GM06990 (cell line): ENCODE data around the gene PCDH12.

Experiments used
- DNase-seq: peaks from one replicate; pipeline ENCODE4 v3.0.0-alpha.2; 2011; ENCODE audit not compliant: insufficient read length; ENCODE audit errors: extremely low read depth
- H3K27me3 ChIP-seq: replicated peaks from 2 replicates; pipeline ENCODE4 v1.6.0; 2011; ENCODE audit warnings: low read length; ENCODE audit not compliant: control insufficient read depth, insufficient read depth
- H3K36me3 ChIP-seq: 2 replicates; pipeline ENCODE4 v1.5.1; 2011; ENCODE audit warnings: low read length; ENCODE audit not compliant: control insufficient read depth, insufficient read depth
- H3K4me3 ChIP-seq: replicated peaks from 2 replicates; pipeline ENCODE4 v1.5.1; 2011; ENCODE audit warnings: low read depth, mild to moderate bottlenecking, control low read depth, low read length
- TF ChIP-seq, protein P1 (sequence below): IDR thresholded peaks from 2 replicates; pipeline ENCODE4 v1.5.1; 2011; ENCODE audit warnings: low read length, control low read depth, mild to moderate bottlenecking, inconsistent platforms; ENCODE audit not compliant: insufficient read depth, poor library complexity, severe bottlenecking

PCDH12 gene

DNA sequence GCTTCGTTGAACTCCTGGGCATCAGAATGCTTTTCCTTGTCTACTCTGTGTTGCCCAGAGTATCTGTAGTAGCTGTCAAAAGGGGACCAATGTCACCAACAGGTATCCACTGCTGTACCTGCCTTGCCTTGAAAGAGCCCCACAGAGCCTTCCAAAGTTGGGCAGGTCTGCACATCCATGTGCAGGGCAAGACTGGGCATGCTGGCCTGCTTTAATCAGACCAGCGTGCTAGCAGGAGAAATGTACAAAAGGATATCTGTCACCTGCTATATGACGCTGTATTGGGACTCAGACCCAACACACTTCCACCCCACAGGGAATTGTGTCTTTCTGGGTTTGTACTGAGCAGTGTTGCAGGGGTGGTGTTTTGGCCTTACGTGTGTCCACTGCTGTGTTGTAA, 22.5 kb downstream of the PCDH12 start:
- TF ChIP-seq, protein P1, sequence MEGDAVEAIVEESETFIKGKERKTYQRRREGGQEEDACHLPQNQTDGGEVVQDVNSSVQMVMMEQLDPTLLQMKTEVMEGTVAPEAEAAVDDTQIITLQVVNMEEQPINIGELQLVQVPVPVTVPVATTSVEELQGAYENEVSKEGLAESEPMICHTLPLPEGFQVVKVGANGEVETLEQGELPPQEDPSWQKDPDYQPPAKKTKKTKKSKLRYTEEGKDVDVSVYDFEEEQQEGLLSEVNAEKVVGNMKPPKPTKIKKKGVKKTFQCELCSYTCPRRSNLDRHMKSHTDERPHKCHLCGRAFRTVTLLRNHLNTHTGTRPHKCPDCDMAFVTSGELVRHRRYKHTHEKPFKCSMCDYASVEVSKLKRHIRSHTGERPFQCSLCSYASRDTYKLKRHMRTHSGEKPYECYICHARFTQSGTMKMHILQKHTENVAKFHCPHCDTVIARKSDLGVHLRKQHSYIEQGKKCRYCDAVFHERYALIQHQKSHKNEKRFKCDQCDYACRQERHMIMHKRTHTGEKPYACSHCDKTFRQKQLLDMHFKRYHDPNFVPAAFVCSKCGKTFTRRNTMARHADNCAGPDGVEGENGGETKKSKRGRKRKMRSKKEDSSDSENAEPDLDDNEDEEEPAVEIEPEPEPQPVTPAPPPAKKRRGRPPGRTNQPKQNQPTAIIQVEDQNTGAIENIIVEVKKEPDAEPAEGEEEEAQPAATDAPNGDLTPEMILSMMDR: no peak
- no peak overlapping the region for H3K4me3 ChIP-seq
- H3K27me3 ChIP-seq: no peaks in the 10 kb centered on the region
- DNase-seq: no peak
- H3K36me3 ChIP-seq: peaks cover 41% of the 10 kb centered on the region

DNA sequence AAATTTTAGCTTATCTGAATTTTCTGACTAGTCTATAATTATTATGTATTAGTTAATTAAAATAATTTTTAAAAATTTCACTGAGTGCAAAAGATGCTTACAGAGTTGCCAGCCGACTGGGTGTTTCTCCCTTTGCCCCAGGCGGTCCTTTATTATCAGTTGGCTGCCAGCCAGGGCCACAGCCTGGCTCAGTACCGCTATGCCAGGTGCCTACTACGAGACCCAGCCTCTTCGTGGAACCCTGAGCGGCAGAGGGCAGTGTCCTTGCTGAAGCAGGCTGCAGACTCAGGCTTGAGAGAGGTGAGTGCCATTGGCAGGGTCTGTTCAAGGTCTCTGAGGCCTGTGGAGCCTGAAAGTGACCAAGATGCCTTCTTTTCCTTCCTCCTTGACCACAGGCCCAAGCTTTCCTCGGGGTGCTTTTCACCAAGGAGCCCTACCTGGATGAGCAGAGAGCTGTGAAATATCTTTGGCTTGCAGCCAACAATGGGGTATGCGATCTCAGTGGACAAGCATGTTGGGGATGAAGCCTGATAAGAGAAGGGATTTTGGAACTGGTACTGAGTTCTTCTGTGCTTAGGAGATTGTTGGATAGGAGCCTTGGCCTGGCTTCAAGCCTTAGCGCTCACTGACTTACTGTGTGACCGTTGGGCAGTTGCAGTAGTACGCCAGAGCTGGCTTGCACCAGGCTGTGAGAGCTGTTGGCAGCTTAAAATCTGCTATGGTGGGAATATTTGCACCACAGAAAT, 23.7 kb downstream of the PCDH12 start:
- TF ChIP-seq, protein P1: no peak
- DNase-seq: no peak
- Histone ChIP-seq H3K4me3 (no peak overlapping the region), H3K36me3 (peaks cover 44% of the 10 kb centered on the region), H3K27me3 (no peaks in the 10 kb centered on the region)

DNA sequence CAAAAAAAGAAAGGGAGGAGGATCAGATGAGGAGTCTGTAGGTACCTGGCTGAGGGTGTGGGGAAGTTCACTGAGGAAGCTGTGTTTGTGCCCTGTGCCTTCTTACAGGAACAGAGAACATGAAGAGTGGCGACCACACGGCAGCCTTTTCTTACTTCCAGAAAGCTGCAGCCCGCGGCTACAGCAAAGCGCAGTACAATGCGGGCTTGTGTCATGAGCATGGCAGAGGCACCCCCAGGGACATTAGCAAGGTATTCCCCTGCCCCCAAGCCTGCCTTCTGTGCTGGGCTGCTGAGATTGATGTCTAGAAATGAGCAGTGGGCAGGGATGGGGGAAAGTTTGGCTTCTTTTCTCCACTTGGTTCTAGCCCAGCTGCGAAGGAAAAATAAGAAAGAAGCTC, 24.9 kb downstream of the PCDH12 start:
- DNase-seq: no peak
- TF ChIP-seq, protein P1: no peak
- peaks cover 42% of the 10 kb centered on the region for H3K36me3 ChIP-seq

DNA sequence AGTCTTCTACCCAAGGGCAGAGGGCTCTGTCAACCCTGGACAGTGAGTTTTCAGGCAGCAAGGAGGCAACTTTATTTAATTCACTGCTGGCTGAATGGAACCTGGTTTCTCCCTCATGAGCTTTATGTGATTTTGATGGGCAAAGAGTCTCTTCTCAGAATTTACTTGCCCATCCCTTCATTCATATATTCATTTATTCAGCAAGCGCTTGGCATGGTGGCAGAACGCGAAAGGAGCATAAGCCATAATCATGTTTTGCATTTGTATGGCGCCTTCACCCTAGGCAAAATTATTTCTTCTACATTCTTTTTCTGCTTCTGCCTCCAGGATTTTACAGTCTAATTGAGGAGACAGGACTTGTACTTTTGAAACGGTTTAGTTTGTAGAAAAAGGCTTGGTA, 26.3 kb downstream of the PCDH12 start:
- no peaks in the 10 kb centered on the region for H3K27me3 ChIP-seq
- H3K36me3 ChIP-seq: peaks cover 46% of the 10 kb centered on the region
- H3K4me3 ChIP-seq: no peak overlapping the region
- TF ChIP-seq, protein P1: no peak
- no peak for DNase-seq

More for the DNA sequence above, 24.9 kb downstream of the PCDH12 start:
- H3K27me3 ChIP-seq: no peaks in the 10 kb centered on the region
- H3K4me3 ChIP-seq: no peak overlapping the region

DNA sequence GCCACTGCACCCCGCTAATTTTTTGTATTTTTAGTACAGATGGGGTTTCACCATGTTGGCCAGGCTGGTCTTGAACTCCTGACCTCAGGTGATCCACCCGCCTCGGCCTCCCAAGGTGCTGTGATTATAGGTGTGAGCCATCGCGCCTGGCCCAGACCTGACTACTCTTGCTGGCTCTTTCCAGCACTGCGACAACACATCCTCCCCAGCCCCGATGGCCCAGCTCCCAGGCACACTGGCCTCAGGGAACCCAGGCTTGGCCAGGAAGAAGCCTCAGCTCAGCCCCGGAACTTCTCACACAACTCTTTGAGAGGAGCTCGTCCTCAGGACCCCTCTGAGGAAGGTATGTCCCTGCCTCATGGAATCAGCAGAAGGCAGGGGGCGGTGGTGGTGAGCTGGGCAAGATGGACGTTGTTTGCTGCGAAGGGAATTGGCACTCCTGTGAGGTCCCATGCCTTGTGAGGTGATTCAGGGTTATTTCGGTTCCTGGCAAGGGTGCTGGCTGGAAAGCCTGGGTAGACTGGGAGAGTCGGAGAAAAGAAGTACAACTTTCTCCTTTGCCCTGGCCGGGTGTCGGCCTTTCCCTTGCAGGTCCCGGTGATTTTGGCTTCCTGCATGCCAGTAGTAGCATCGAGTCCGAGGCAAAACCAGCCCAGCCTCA, 28.5 kb downstream of the PCDH12 start:
- TF ChIP-seq, protein P1: no peak
- Histone ChIP-seq H3K27me3 (no peaks in the 10 kb centered on the region), H3K4me3 (no peak overlapping the region), H3K36me3 (peaks cover 39% of the 10 kb centered on the region)
- no peak for DNase-seq
